ENCODE results near the gene MTFR1L. TPM values are rescaled to one million over a fixed set of nuclear protein-coding genes. Genes with fewer than 3 reads are reported as not detected.

The MTFR1L gene
- total RNA-seq, 1 experiment from 2014 or later, result 26.2 TPM

- no peak for DNase-seq (ENCODE audit: extremely low read depth, low read depth)
These were observed 56.3 kb downstream of the MTFR1L start for GRCh38 chr1:25875856-25876692.

- no peak for DNase-seq (ENCODE audit: extremely low read depth, low read depth)
These were observed 56.9 kb downstream of the MTFR1L start for GRCh38 chr1:25876693-25877077.

- no peak for DNase-seq (ENCODE audit: extremely low read depth, low read depth)
These were observed 57.4 kb downstream of the MTFR1L start for GRCh38 chr1:25877155-25877554.

GRCh38 chr1:25878690-25879089 is 58.9 kb downstream of the MTFR1L start:
- DNase-seq (ENCODE audit: extremely low read depth, low read depth), result no peak

GRCh38 chr1:25879675-25880074 is 59.9 kb downstream of the MTFR1L start:
- no peak for DNase-seq (ENCODE audit: extremely low read depth, low read depth)

DNA sequence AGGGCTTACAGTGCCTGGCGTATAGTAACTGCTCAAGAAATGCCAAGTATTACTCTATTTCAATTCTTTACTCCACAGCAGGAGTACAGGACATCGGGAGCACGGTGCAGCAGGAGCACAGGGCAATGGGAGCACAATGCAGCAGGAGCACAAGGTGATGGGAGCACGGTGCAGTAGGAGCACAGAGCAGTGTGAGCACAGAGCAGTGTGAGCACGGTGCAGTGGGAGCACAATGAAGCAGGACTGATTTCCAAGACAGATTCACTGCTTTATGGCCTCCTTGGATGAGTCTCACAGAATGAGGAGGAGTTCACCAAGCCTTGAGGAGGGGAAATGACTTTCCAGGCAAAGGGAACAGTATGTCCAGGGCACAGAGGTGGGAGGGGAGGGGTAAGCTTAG is 60.8 kb downstream of the MTFR1L start:
- no peak for DNase-seq (ENCODE audit: extremely low read depth, low read depth)

DNA sequence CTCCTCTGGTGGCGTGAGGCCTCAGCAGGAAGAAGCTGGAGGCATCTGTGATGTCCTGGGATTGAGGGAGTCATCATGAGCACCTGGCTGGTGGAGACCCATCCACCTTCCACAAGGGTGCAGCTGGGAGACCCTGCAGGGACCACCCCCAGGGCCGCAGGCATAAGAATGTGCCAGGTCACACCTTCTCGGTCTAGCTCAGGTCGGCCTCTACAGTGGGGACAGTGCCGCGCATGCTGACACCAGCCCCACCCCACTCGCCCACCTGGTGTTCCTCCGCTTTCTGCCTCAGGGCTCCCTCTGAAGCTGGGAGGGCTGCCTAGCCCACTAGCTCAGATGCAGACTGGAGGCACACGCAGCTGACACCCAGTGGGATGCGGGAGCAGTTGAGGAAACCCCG is 61.5 kb downstream of the MTFR1L start:
- no peak for DNase-seq (ENCODE audit: extremely low read depth, low read depth)

Small RNAs within 50 kb of the gene (small RNA-seq; reads per million reads assigned to genes)
- 0 reads per million in 2 experiments for gene RF00019

Other genes starting within 250 kb of the MTFR1L start
- 0.10 TPM in 1 of 2 replicates, not detected in the other for gene MAN1C1, start 203.2 kb upstream of the MTFR1L start, total RNA-seq (2014; rRNA removed; shearing (Covaris generic))
- 29.3 and 32.3 TPM in 2 replicates for gene SELENON, start 19.8 kb upstream of the MTFR1L start, total RNA-seq (2014; rRNA removed; shearing (Covaris generic))
- 7.8 and 8.8 TPM in 2 replicates for gene AUNIP, start 39.5 kb downstream of the MTFR1L start, total RNA-seq (2014; rRNA removed; shearing (Covaris generic))
- gene PAQR7, start 55.8 kb downstream of the MTFR1L start, total RNA-seq (2014; rRNA removed; shearing (Covaris generic)), result 4.3 and 4.5 TPM in 2 replicates
- 75.9 and 97.0 TPM in 2 replicates for gene STMN1, start 86.5 kb downstream of the MTFR1L start, total RNA-seq (2014; rRNA removed; shearing (Covaris generic))
- 9.8 and 10.5 TPM in 2 replicates for gene PAFAH2, start 178.1 kb downstream of the MTFR1L start, total RNA-seq (2014; rRNA removed; shearing (Covaris generic))
- 0.05 TPM in 1 of 2 replicates, not detected in the other for gene EXTL1, start 201.8 kb downstream of the MTFR1L start, total RNA-seq (2014; rRNA removed; shearing (Covaris generic))
- gene SLC30A2, start 226.2 kb downstream of the MTFR1L start, total RNA-seq (2014; rRNA removed; shearing (Covaris generic)), result not detected in 2 replicates
- not detected in 2 replicates for gene TRIM63, start 247.7 kb downstream of the MTFR1L start, total RNA-seq (2014; rRNA removed; shearing (Covaris generic))

All from NCI-H460 (cell line).